Hepatocyte (in vitro differentiated cells): Measurements from ENCODE around the gene RTN4R. TPM values are rescaled to one million over a fixed set of nuclear protein-coding genes. Genes with fewer than 3 reads are reported as not detected.

Source experiments
- DNase-seq: peaks from one replicate; pipeline ENCODE4 v3.0.0-alpha.2; 2016; ENCODE audit warnings: low spot score
- H2AFZ ChIP-seq: fragments of 200-600 bp; sonication (generic); 2 replicates; pipeline ENCODE4 v1.6.0; 2016; ENCODE audit warnings: antibody characterized with exemption, mild to moderate bottlenecking
- H3K27ac ChIP-seq: fragments of 200-600 bp; sonication (generic); 2 replicates; pipeline ENCODE4 v1.5.1; 2016; ENCODE audit warnings: mild to moderate bottlenecking
- H3K27me3 ChIP-seq: fragments of 200-600 bp; sonication (generic); 2 replicates; pipeline ENCODE4 v1.6.1; 2016
- H3K36me3 ChIP-seq: fragments of 200-600 bp; sonication (generic); replicated peaks from 2 replicates; pipeline ENCODE4 v1.5.1; 2016; ENCODE audit warnings: low read depth; ENCODE audit not compliant: insufficient read depth
- H3K4me1 ChIP-seq: fragments of 200-600 bp; sonication (generic); 2 replicates; pipeline ENCODE4 v1.5.1; 2016; ENCODE audit warnings: mild to moderate bottlenecking, moderate library complexity; ENCODE audit not compliant: insufficient read depth
- H3K4me2 ChIP-seq: fragments of 200-600 bp; sonication (generic); 2 replicates; pipeline ENCODE4 v1.6.0; 2016
- H3K4me3 ChIP-seq: fragments of 200-600 bp; sonication (generic); 2 replicates; pipeline ENCODE4 v1.5.1; 2016; ENCODE audit warnings: mild to moderate bottlenecking
- H3K79me2 ChIP-seq: fragments of 200-600 bp; sonication (generic); 2 replicates; pipeline ENCODE4 v1.6.0; 2017; ENCODE audit warnings: mild to moderate bottlenecking
- H3K9me2 ChIP-seq: fragments of 200-600 bp; sonication (generic); replicated peaks from 2 replicates; pipeline ENCODE4 v1.6.0; 2017; ENCODE audit warnings: mild to moderate bottlenecking; ENCODE audit not compliant: insufficient read depth
- H3K9me3 ChIP-seq: fragments of 200-600 bp; sonication (generic); 2 replicates; pipeline ENCODE4 v1.5.1; 2016; ENCODE audit warnings: low read depth, mild to moderate bottlenecking
- H4K20me1 ChIP-seq: fragments of 200-600 bp; sonication (generic); 2 replicates; pipeline ENCODE4 v1.6.0; 2016; ENCODE audit warnings: mild to moderate bottlenecking; ENCODE audit not compliant: insufficient read depth, poor library complexity, severe bottlenecking
- EZH2 ChIP-seq: fragments of 200-600 bp; sonication (generic); IDR thresholded peaks from 2 replicates; pipeline ENCODE4 v1.6.1; 2016; ENCODE audit warnings: antibody characterized with exemption, mild to moderate bottlenecking, borderline replicate concordance
- EZH2phosphoT487 ChIP-seq: fragments of 200-600 bp; sonication (generic); IDR thresholded peaks from one replicate; pipeline ENCODE4 v1.6.1; 2018; ENCODE audit warnings: antibody characterized with exemption, mild to moderate bottlenecking, low read depth, moderate library complexity; ENCODE audit not compliant: unreplicated experiment, severe bottlenecking
- WGBS: methylation state at CpG from one replicate; pipeline ENCODE4 v1.1.6; 2016; ENCODE audit warnings: low lambda C conversion rate; ENCODE audit errors: missing lambda C conversion rate; 5-methylcytosine and 5-hydroxymethylcytosine counted together
- polyA plus RNA-seq: library from polyadenylated mRNA; unstranded; fragments of >200 nt; fragmentation: Nextera tagmentation; extraction: Ambion mirVana; gene quantifications from 2 replicates; pipeline ENCODE4 v1.2.1, GENCODE V29; 2016
- total RNA-seq: library from RNA; depleted of rRNA; stranded (reverse); fragments of >200 nt; gene quantifications from 2 replicates; pipeline ENCODE4 v1.2.3, GENCODE V29; 2014
- TF ChIP-seq, protein P1 (sequence below): fragments of 200-600 bp; sonication (generic); IDR thresholded peaks from 2 replicates; pipeline ENCODE4 v1.5.1; 2016; ENCODE audit warnings: antibody characterized with exemption, mild to moderate bottlenecking; ENCODE audit not compliant: poor library complexity

The RTN4R gene
- total and polyA plus RNA-seq, 2 experiments from 2014 or later: 7.9 to 16.9 TPM

- H3K9me2 ChIP-seq: no peaks in the 10 kb centered on the region
- no peak for TF ChIP-seq EZH2phosphoT487
- no peak for TF ChIP-seq EZH2
- TF ChIP-seq, protein P1, sequence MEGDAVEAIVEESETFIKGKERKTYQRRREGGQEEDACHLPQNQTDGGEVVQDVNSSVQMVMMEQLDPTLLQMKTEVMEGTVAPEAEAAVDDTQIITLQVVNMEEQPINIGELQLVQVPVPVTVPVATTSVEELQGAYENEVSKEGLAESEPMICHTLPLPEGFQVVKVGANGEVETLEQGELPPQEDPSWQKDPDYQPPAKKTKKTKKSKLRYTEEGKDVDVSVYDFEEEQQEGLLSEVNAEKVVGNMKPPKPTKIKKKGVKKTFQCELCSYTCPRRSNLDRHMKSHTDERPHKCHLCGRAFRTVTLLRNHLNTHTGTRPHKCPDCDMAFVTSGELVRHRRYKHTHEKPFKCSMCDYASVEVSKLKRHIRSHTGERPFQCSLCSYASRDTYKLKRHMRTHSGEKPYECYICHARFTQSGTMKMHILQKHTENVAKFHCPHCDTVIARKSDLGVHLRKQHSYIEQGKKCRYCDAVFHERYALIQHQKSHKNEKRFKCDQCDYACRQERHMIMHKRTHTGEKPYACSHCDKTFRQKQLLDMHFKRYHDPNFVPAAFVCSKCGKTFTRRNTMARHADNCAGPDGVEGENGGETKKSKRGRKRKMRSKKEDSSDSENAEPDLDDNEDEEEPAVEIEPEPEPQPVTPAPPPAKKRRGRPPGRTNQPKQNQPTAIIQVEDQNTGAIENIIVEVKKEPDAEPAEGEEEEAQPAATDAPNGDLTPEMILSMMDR: no peak
- H3K27ac ChIP-seq: no peak overlapping the region
- no peaks in the 10 kb centered on the region for H3K4me1 ChIP-seq
- H3K4me3 ChIP-seq: no peak overlapping the region
- H3K36me3 ChIP-seq: no peaks in the 10 kb centered on the region
- H3K4me2 ChIP-seq: no peak overlapping the region
- no peaks in the 10 kb centered on the region for H3K27me3 ChIP-seq
- no peak for DNase-seq
- H3K79me2 ChIP-seq: no peaks in the 10 kb centered on the region
- no peaks in the 10 kb centered on the region for H4K20me1 ChIP-seq
- H3K9me3 ChIP-seq: no peaks in the 10 kb centered on the region
- H2AFZ ChIP-seq: no peak overlapping the region
Measured at GRCh38 chr22:20251491-20251890, 16.6 kb downstream of the RTN4R start.

DNA sequence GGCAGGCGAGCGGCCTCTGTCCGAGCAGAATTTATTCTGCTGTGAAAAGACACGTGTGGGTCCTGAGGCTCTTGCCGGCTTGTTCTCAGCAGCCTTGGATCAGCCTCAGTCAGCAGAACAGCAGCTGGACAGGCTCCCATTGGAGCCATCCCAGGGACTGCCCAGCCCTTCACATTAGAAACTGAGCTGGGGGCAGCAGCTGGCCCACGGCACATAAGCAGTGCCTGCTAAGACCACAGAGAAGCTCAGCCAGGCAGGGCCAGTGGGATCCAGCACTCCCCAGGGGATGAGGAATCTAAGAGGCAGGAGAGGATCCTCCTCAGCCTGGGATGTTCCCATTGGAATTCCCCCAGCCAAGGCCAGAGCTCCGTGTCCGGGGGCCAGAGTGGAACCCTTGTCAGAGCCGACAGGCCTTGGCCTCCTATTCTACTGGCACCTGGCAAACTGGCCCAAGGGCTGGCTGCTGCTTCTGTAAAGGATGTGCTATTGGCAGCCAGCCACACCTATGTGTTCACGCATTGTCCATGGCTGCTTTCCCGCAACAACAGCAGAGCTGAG, 18.2 kb downstream of the RTN4R start:
- Histone ChIP-seq H3K36me3 (no peaks in the 10 kb centered on the region), H3K27me3 (no peaks in the 10 kb centered on the region), H3K4me1 (peaks cover 6% of the 10 kb centered on the region), H3K79me2 (no peaks in the 10 kb centered on the region), H4K20me1 (no peaks in the 10 kb centered on the region), H3K9me3 (no peaks in the 10 kb centered on the region), H3K27ac (no peak overlapping the region), H2AFZ (no peak overlapping the region), H3K4me3 (no peak overlapping the region), H3K9me2 (no peaks in the 10 kb centered on the region), H3K4me2 (no peak overlapping the region)
- TF ChIP-seq, protein P1: no peak
- no peak for TF ChIP-seq EZH2
- TF ChIP-seq EZH2phosphoT487: no peak
- DNase-seq: no peak
- WGBS: 74% methylated on average over 11 of the region's 11 CpGs

- DNase-seq: no peak
- WGBS: 93% methylated on average over 11 of the region's 12 CpGs
Measured at GRCh38 chr22:20248461-20248978, 19.6 kb downstream of the RTN4R start.

More at GRCh38 chr22:20248461-20248978, 19.6 kb downstream of the RTN4R start:
- Histone ChIP-seq H3K9me3 (no peaks in the 10 kb centered on the region), H3K27me3 (no peaks in the 10 kb centered on the region), H2AFZ (no peak overlapping the region), H3K9me2 (no peaks in the 10 kb centered on the region), H3K4me3 (no peak overlapping the region), H3K79me2 (no peaks in the 10 kb centered on the region), H3K36me3 (no peaks in the 10 kb centered on the region), H4K20me1 (no peaks in the 10 kb centered on the region), H3K4me2 (no peak overlapping the region), H3K4me1 (peaks cover 18% of the 10 kb centered on the region), H3K27ac (no peak overlapping the region)
- TF ChIP-seq EZH2phosphoT487 (no peak), EZH2 (no peak)
- TF ChIP-seq, protein P1: no peak
